Nephron (organoid): ENCODE measurements around the gene SMIM35.

Experiments
- H3K27ac Mint-ChIP-seq, 3 experiments: 2 replicates each; pipeline ENCODE4 v1.8.0; 2020; ENCODE audit warnings: mixed read lengths in 3 of 3, mild to moderate bottlenecking in 2 of 3, moderate library complexity in 1 of 3
- H3K27me3 Mint-ChIP-seq: 2 replicates; pipeline ENCODE4 v1.8.0; 2021; ENCODE audit warnings: low read depth, mild to moderate bottlenecking, moderate library complexity, mixed read lengths
- H3K36me3 Mint-ChIP-seq: 2 replicates; pipeline ENCODE4 v1.8.0; 2020; ENCODE audit warnings: low read depth, mixed read lengths
- H3K4me1 Mint-ChIP-seq: 2 replicates; pipeline ENCODE4 v1.8.0; 2020; ENCODE audit warnings: mixed read lengths
- H3K4me3 Mint-ChIP-seq, 3 experiments: 2 replicates each; pipeline ENCODE4 v1.8.0; 2020; ENCODE audit warnings: mild to moderate bottlenecking in 3 of 3, mixed read lengths in 3 of 3, moderate library complexity in 2 of 3
- H3K9me3 Mint-ChIP-seq: 2 replicates; pipeline ENCODE4 v1.8.0; 2020; ENCODE audit warnings: mixed read lengths
- CTCF ChIP-seq, 3 experiments: fragments of 200-600 bp; sonication (generic); IDR thresholded peaks; one replicate each; pipeline ENCODE4 v1.5.0; 2021; ENCODE audit warnings: antibody characterized with exemption in 3 of 3; ENCODE audit not compliant: unreplicated experiment in 3 of 3

Gene SMIM35

GRCh38 chr11:118076754-118077281 lies 9.9 kb downstream of the SMIM35 start, which contains the start of gene TMPRSS4:
Gene TMPRSS4, plus strand, starts transcription at chr11:118077078. Its CDS starts 225 bp downstream, at chr11:118077303.
- Mint-ChIP-seq H3K9me3 (no peaks in the 10 kb centered on the region), H3K36me3 (no peaks in the 10 kb centered on the region), H3K4me3 (peak within 1 kb of the TSS in 2 of 3 experiments; percentile 32 to 66), H3K4me1 (peaks cover 10% of the 10 kb centered on the region), H3K27me3 (peaks cover 32% of the 10 kb centered on the region), H3K27ac (peak within 1 kb of the TSS; percentile 56 to 97 (median 92))
- no peak for TF ChIP-seq CTCF (IDR thresholded peaks at IDR 0.05; ENCODE audit: unreplicated experiment in 3 of 3)

GRCh38 chr11:118074785-118075184 lies 12.0 kb downstream of the SMIM35 start:
- Mint-ChIP-seq H3K4me3 (no peak overlapping the region), H3K27me3 (peaks cover 16% of the 10 kb centered on the region), H3K36me3 (no peaks in the 10 kb centered on the region), H3K4me1 (peaks cover 10% of the 10 kb centered on the region), H3K27ac (no peak overlapping the region), H3K9me3 (no peaks in the 10 kb centered on the region)
- no peak for TF ChIP-seq CTCF (IDR thresholded peaks at IDR 0.05; ENCODE audit: unreplicated experiment in 3 of 3)

- no peak for TF ChIP-seq CTCF (IDR thresholded peaks at IDR 0.05; ENCODE audit: unreplicated experiment in 3 of 3)
- Mint-ChIP-seq H3K27me3 (peaks cover 18% of the 10 kb centered on the region), H3K36me3 (no peaks in the 10 kb centered on the region), H3K9me3 (no peaks in the 10 kb centered on the region), H3K27ac (peak overlapping the region in 1 of 3 experiments; percentile 15), H3K4me3 (no peak overlapping the region), H3K4me1 (peaks cover 12% of the 10 kb centered on the region)
Measured at GRCh38 chr11:118074091-118074685, 12.6 kb downstream of the SMIM35 start.

GRCh38 chr11:118073554-118073953 lies 13.2 kb downstream of the SMIM35 start:
- Mint-ChIP-seq H3K27me3 (peaks cover 21% of the 10 kb centered on the region), H3K4me1 (peaks cover 10% of the 10 kb centered on the region), H3K27ac (peak overlapping the region in 1 of 3 experiments; percentile 15), H3K9me3 (no peaks in the 10 kb centered on the region), H3K36me3 (no peaks in the 10 kb centered on the region), H3K4me3 (no peak overlapping the region)
- no peak for TF ChIP-seq CTCF (IDR thresholded peaks at IDR 0.05; ENCODE audit: unreplicated experiment in 3 of 3)

GRCh38 chr11:118071416-118072030 lies 15.2 kb downstream of the SMIM35 start:
- peaks cover 10% of the 10 kb centered on the region for H3K4me1 Mint-ChIP-seq
- peaks cover 22% of the 10 kb centered on the region for H3K27me3 Mint-ChIP-seq
- no peak for TF ChIP-seq CTCF (IDR thresholded peaks at IDR 0.05; ENCODE audit: unreplicated experiment in 3 of 3)
- no peaks in the 10 kb centered on the region for H3K9me3 Mint-ChIP-seq
- H3K4me3 Mint-ChIP-seq, result no peak overlapping the region
- no peak overlapping the region for H3K27ac Mint-ChIP-seq
- H3K36me3 Mint-ChIP-seq, result no peaks in the 10 kb centered on the region
